ENCODE data around the gene ASIP.
"Not testable (repeated sequence)": the region's sequence is repeated elsewhere in the genome, so short reads cannot be mapped to it uniquely, and the experiment has no call there.

ASIP gene

DNA sequence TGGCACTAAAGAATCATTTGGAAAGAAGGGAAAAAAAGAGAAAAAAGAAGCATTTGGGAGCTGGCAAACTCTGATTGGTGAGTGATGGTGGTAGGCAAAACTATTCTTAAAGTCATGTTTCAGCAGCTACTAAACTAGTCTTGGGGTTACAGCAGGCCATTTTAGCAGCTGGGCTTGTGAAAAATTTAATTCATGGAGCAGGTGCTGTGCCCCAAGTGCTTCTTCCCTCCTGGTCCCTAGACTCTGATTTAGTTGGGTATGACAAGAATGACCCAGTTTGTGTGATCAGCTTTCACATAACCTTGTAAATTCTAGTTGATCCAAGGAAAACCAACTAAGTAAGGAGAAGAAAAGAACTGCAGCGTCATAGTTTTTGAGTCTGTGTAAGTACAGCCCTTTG is 1.1 kb upstream of the ASIP start:
- no peak for DNase-seq (ENCODE audit: low read depth, low spot score)
- no peak overlapping the region for H3K27ac ChIP-seq

DNA sequence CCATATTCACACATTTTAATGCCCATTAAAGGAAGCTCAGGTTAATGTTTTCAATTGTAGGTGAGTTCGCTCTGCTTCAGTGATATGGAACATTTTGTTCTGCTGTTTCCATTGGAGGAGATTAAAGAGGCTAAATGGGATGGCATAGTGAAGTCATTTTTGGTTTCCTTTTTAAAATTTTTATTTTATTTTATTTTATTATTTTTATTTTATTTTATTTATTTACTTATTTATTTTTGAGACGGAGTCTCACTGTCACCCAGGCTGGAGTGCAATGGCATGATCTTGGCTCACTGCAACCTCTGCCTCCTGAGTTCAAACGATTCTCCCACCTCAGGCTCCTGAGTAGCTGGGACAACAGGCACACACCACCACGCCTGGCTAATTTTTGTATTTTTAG is 792 bp downstream of the ASIP start:
- not testable (repeated sequence) for DNase-seq (ENCODE audit: low read depth, low spot score); H3K27ac ChIP-seq

DNA sequence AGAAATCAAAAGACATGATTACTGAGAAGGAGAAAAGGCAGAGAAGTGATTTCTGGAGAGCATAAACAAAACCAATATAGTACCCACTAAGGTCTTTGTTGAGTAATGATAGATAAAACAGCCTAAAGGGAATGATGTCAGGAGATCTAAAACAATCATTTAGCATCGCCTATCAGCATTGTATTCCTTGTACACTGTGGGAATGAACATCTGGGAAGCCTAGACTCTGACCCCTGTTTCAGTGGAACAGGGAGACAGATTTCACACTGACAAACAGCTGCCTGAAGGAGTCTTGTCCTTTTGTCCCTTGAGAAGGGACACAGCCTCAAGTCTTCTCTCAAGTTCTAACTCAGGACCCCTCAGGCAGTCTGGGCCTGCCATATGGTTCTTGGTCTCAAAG is 1.7 kb downstream of the ASIP start:
- H3K27ac ChIP-seq: no peak overlapping the region
- no peak for DNase-seq (ENCODE audit: low read depth, low spot score)

DNA sequence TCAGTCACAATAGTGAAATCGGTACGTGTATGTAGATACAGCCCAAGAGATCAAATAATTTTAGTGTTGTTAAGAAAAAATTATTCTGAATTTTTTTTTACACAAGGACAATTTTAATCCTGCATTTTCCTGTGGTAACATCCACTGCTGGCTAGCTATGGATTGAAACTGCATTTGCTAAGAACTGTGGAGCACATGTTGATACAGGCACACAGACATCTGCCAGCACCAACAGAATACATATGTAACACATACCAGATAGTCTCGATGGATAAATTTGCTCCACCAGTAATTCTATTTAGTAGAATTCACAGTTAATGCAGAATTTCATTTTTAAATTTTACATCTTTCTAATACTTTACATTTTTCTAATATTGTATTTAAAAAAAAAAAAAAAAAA is 2.2 kb downstream of the ASIP start:
- no peak for DNase-seq (ENCODE audit: low read depth, low spot score)
- no peak overlapping the region for H3K27ac ChIP-seq

DNA sequence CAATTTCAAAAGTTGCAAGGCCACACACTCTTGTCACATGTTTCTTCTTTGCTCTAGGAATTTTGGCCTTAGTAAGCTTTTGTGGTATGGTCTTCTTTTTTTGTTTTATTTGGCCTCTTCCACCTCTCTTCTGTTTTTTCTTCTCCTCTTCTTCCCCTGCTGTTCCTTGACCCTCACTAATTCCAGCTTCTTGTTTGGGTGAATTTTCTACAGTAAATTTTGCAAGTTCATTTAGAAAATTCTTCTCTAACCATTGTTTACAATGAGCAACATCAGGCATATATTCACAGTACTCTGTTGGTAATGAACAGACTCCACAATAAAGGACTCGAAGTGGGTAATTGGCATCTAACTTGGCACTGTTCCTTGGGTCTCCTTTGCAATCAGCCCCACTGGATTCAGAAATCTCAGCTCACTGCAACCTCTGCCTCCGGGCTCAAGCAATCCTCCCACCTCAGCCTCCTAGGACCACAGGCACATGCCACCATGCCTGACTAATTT is 5.0 kb downstream of the ASIP start:
- no peak for DNase-seq (ENCODE audit: low read depth, low spot score)
- no peak overlapping the region for H3K27ac ChIP-seq

DNA sequence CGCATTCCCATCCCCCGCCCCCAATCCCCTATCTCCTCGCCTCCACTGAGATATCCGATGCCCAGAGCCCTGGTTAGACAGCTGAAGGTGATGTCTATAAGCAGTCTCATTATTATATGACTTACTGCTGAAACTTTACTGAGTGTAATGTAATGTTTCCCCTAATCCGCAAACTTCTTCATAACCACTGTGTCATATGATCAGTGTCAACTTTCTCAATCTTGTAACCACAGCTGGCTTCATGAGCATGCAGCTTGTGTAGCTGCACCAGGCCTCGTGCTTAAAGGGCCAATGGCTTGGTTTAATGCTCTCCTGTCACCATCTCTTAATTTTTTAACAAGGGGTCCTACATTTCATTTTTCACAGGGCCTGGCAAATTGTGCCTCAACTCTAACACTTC is 8.1 kb downstream of the ASIP start:
- no peak for DNase-seq (ENCODE audit: low read depth, low spot score)
- no peak overlapping the region for H3K27ac ChIP-seq

DNA sequence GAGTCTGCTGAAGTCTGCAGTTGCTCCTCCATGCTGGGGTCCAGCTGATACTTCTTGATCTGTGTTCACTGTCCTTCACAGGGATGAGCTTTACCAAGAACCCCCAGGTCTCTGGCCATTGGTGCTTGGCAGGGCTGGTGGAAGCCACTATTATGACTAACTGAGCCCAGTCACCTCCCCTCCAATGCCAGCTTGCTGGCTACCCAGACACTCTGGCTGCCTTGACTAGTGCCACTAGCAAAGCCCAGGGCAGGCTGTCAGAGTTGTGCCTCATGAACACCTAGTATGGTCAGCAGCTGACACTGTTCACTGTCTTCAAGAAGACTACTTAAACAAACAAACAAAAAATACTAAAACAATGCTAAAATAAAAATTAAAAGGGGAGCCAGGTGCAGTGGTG is 8.8 kb downstream of the ASIP start:
- no peak overlapping the region for H3K27ac ChIP-seq
- DNase-seq (ENCODE audit: low read depth, low spot score): no peak

DNA sequence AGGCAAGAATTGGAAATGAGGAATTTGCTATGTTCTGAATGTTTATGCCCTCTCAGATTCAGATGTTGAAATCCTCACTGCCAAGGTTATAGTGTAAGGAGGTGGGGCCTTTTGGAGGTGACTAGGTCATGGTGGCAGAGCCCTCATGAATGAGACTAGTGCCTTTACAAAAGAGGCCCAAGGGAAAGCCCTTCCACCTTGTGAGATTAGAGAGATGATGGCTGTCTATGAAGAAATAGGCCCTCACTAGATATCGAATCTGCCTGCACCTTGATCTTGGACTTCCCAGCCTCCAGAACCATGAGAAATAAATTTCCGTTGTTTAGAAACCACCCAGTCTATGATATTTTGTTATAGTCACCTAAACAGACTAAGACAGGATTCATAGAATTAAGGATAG is 10.4 kb downstream of the ASIP start:
- DNase-seq (ENCODE audit: low read depth, low spot score): no peak

DNA sequence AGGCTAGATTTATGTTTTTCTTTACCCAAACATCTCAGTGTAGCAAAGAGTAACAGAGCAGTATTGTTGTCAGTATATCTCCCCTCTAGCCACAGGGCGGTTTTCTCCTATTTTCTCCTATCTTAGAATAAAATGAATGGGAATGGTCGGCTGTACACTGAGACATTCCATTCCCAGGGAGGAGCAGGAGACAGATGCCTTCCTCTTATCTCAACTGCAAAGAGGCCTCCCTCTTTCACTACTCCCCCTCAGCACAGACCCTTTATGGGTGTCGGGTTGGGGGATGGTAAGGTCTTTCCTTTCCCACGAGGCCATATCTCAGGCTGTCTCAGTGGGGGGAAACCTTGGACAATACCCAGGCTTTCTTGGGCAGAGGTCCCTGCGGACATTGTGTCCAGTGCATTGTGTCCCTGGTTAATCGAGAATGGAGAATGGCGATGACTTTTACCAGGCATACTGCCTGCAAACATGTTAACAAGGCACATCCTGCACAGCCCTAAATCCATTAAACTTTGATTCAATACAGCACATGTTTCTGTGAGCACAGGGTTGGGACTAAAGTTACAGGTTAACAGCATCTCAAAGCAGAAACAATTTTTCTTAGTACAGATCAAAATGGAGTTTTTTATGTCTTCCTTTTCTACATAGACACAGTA is 11.3 kb downstream of the ASIP start:
- not testable (repeated sequence) for H3K27ac ChIP-seq; DNase-seq (ENCODE audit: low read depth, low spot score)

More for the DNA sequence above, 10.4 kb downstream of the ASIP start:
- H3K27ac ChIP-seq: no peak overlapping the region

DNA sequence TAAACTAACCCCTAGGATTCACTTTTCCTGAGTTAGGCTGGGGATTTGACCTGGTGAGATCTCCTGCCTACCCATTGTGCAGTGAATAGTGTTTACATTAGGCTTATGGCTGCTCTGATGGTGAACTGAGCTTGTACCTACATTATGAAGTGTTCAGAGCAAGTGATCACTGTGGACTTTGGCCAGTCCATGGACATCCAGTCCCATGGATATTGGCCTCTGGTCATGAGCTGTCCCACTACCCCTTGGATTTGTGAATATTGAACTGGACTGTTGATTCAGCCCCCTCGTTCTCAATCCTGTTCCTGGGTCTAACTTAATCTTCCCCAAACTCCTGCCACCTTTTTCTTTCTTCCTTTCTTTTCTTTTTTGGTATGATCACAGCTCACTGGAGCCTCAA is 13.8 kb downstream of the ASIP start:
- H3K27ac ChIP-seq: no peak overlapping the region

DNA sequence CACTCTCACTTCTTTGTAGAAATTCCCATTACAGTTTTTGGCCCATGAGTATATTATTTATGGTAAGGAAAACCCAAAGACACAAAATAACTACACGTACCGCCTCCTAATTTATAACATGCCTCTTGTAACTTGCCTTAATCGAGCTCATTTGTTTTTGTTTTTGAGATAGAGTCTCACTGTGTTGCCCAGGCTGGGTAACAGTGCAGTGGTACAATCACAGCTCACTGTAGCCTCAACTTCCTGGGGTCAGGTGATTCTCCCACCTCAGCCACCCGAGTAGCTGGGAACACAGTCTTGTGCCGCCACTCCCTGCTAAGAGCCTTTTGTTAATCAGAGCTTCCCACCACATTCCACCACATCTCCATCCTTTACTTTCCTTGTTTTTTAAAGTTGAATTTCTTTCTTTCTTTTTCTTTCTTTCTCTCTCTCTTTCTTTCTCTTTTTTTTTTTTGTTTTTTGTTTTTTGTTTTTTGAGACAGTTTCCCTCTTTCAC is 15.5 kb downstream of the ASIP start:
- no peak for DNase-seq (ENCODE audit: low read depth, low spot score)
- no peak overlapping the region for H3K27ac ChIP-seq

More for the DNA sequence above, 13.8 kb downstream of the ASIP start:
- no peak for DNase-seq (ENCODE audit: low read depth, low spot score)

DNA sequence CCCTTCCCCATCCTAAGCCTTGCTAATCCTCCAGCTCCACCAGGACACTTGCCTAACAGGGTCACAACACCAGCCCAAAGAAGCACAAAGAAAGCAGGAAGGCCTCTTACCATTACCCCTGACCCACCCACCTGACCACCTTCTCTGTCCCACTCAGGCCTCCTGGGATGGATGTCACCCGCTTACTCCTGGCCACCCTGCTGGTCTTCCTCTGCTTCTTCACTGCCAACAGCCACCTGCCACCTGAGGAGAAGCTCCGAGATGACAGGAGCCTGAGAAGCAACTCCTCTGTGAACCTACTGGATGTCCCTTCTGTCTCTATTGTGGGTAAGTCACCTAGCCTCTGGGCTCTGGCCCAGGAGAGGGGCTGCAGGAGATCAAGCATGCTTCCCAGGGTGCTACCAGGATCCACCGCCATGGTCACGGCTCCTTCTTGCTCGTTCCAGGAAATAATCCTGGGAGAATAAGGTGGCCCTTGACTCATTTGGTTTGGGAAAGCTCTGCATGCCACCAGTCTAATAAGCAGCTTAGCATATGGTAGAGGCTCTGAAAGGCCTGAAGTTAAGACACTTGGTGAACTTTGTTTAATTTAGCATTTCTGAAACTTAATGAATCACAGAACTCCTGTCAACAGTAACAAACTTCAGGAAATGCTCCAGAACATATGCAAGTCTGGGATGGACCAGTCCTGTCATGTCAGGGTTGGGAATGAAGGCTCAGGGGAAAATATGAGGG is 19.2 kb downstream of the ASIP start:
- no peak overlapping the region for H3K27ac ChIP-seq
- DNase-seq (ENCODE audit: low read depth, low spot score): no peak

DNA sequence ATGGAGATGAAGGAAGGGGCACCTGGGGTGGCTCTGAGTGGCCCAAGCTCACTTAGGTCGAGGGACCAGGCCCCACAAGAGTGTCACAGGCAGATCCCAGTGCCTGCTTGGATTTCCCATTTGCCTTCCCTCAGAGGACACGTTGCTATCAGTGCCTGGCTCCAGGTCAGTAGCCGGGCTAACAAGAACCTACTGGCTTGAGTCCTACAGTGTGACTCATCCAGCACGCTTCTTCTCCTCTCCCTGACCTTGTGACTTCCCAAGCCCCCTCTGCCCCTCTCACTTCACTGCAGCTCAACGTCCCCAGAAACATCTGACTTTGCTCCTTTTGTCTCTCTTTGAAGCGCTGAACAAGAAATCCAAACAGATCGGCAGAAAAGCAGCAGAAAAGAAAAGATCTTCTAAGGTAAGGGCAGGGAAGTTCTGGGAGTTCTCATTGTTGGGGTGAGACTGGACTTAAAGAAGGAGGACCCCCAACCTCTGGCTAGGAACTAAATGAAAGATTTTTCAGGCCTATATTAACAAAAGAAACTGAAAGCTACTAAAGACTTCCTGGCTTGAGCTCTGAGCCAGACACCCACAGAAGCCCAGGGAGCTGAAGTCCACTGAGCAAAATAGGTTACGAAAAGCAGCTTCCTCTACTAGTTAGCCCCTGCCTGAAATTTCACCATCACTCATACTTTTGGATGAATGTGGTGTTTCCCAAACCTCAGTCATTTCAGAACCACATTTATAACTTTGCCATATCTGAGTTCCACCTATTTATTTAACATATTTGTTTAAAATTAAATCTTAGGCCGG is 21.5 kb downstream of the ASIP start:
- DNase-seq (ENCODE audit: low read depth, low spot score): no peak
- no peak overlapping the region for H3K27ac ChIP-seq

DNA sequence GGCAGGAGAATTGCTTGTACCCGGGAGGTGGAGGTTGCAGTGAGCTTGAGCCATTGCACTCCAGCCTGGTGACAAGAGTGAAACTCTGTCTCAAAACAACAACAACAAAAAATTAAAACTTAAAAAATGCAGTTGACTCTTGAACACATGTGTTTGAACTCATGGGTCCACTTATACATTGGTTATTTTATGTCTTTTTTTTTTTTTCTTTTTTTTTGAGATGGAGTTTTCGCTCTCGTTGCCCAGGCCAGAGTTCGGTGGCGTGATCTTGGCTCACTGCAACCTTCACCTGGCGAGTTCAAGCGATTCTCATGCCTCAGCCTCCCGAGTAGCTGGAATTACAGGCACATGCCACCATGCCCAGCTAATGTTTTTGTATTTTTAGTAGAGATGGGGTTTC is 22.2 kb downstream of the ASIP start:
- DNase-seq (ENCODE audit: low read depth, low spot score); H3K27ac ChIP-seq: not testable (repeated sequence)

DNA sequence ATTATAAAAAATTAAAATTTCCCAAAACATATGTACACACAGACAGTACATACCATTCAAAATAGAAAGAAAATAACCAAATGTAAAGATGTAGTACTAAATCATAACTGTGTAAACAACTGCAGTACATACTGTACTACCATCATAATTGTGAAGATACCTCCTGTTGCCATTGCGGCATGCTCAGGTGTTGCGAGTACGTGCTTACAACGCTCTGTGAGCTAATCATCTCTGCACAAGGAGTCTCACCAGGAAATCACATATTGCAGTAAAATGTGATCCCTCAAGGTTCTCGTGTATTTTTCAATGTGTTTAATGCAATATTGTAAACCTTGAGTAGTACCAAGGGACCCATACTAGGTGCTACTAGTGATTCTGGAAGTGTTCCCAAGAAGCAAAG is 22.9 kb downstream of the ASIP start:
- no peak for DNase-seq (ENCODE audit: low read depth, low spot score)
- H3K27ac ChIP-seq: no peak overlapping the region

DNA sequence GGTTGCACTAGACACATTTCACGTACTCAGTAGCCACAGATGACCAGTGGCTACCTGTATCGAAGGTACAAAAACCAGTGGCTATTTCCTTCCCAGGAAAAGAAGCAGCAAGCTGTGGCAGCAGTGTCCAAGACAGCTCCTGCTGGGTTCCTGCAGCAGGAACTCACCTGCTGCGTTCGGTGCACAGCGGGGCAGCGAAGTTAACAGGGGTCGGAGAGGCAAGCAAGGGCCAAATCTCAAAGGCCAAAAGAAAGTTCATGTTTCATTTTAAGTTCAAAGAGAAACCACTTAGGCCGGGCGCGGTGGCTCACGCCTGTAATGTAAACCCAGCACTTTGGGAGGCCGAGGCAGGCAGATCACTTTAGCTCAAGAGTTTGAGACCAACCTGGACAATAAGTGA is 26.9 kb downstream of the ASIP start:
- no peak for DNase-seq (ENCODE audit: low read depth, low spot score)
- H3K27ac ChIP-seq: no peak overlapping the region

DNA sequence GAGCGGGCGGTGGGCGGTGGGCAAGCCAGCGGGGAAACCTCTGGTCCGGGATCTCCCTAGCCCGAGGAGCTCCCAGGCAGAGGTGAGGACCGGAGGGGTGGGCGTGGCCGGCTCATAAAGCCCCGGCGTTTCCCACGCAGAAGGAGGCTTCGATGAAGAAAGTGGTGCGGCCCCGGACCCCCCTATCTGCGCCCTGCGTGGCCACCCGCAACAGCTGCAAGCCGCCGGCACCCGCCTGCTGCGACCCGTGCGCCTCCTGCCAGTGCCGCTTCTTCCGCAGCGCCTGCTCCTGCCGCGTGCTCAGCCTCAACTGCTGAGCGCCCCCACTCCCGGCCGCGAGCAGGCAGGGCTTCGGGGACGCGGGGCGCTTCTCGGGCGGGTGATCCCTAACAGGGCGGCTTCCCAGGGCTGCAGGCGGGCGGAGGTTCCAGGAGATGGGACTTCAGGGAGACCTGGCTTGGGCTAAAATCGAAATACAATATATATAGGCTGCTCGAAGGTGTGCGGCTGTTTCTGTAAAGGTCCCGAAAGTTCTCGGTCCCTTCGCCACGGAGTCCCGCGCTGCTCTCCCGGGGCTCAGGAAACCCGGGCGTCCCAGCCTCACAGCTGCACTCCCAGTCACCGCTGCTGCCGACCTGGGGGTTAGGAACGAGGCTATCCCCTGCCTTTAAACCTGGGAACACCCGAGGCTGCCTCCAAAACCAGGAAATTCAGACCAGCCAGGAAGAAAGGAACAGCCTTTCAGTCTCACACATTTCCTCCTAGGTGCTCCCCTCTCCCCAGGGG is 27.8 kb downstream of the ASIP start:
- DNase-seq (ENCODE audit: low read depth, low spot score): no peak

DNA sequence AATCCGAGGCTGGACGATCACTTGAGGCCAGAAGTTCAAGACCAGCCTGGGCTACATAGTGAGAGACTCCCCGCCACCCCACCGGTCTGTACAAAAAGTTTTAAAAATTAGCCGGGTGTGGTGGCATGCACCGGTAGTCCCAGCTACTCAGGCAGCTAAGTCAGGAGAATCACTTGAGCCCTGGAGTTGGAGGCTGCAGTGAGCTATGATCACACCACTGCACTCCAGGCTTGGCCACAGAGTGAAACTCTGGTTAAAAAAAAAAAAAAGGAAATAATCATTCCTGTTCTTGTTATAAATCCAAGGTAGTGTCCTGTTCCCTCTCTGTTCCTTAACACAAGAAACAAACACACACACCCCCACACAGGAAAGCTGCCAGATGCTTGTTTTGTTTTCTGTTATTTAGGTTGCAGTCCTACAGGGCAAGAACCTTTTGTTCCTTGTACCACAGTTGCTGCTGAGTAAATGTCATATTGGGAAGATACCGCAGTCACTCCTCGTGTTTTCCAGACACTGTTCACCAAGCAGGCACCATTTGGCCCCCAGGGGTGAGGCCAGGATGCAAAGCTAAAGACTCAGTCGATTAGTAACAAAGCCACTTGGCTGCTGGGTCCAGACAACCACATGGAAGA is 28.9 kb downstream of the ASIP start:
- no peak for DNase-seq (ENCODE audit: low read depth, low spot score)
- no peak overlapping the region for H3K27ac ChIP-seq

More for the DNA sequence above, 27.8 kb downstream of the ASIP start:
- no peak overlapping the region for H3K27ac ChIP-seq

DNA sequence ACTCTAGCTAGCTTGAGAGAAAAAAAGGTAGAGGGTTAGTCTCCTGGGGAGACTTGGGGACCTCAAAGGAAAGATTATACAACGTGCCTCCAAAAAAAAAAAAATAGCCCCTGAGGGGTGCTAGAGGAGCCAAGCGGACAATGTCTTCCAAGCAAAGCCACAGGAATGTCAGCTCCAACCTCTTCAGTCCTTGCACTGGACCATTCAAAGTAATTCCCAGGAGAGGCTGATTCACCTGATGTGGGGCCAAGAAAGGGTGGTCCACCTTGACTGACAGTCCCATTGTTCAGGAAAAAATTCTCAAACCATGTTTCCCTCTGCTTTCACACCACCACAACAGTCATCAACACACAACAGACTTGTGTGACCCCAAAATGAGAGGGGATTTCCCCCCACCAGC is 30.7 kb downstream of the ASIP start:
- no peak for DNase-seq (ENCODE audit: low read depth, low spot score)
- no peak overlapping the region for H3K27ac ChIP-seq

DNA sequence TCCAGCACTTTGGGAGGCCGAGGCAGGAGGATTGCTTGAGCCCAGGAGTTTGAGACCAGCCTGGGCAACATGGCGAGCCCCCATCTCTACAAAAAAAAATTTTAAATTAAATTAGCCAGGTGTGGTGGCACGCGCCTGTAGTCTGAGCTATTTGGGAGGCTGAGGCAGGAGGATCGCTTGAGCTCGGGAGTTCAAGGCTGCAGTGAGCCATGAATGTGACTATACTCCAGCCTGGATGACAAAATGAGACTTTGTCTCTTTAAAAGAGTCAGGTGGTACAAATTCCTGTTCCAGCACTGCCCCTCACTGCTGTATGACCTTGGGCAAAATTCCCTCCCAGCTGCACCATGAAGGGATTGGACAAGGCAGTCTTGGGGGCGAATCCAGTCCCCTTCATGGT is 33.5 kb downstream of the ASIP start:
- DNase-seq (ENCODE audit: low read depth, low spot score): no peak
- H3K27ac ChIP-seq: no peak overlapping the region

All from epithelial cell of prostate (primary cell).